Endometrial microvascular endothelial cells (primary cell): ENCODE measurements around the gene NDUFAF2. TPM values are rescaled to one million over a fixed set of nuclear protein-coding genes. Genes with fewer than 3 reads are reported as not detected.

ENCODE experiments used
- in situ Hi-C: cut with HindIII; loops from 2 replicates; pipeline ENCODE4 v1.10.0; 2017; ENCODE audit warnings: low sequenced_read_pairs, low pct_unique_long_range_greater_than_20kb; ENCODE audit errors: inconsistent ontology term
- total RNA-seq: library from RNA; depleted of rRNA; stranded (reverse); fragments of >200 nt; gene quantifications from one replicate; pipeline ENCODE4 v1.2.3, GENCODE V29; 2015; ENCODE audit errors: inconsistent ontology term

Gene NDUFAF2
- total RNA-seq, 1 donor from 2014 or later: 24.6 TPM

DNA sequence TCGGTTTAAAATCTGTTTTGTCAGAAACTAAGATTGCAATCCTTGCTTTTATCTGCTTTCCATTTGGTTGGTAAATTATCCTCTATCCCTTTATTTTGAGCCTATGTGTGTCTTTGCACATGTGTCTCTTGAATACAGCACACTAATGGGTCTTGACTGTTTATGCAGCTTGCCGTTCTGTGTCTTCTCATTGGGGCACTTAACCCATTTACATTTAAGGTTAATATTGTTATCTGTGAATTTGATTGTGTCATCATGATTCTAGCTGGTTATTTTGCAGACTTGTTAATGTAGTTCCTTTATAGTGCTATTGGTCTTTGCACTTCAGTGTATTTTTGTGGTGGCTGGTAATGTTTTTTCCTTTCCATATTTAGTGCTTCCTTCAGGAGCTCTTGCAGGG is 253.6 kb downstream of the NDUFAF2 start:
- in situ Hi-C loops: no loop called here

GRCh38 chr5:61200582-61201155 is 255.7 kb downstream of the NDUFAF2 start:
- in situ Hi-C loops: no loop called here

DNA sequence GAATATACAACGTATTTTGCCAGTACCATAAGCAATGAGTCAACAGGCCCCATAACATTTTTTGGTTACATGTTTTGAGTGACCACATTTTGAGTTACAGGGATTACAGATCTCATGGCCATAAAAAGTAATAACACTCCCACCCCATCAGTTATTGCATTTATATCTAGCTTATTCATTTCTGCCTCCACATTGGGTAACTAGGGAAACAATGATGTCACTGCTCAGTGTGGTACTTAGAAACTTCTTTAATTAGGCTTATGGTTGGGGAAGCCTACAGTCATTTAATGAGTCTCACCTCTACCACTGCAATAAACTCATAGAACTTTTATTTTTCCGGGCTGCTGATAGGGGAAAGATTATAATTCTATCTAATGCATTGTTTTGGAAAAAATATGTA is 257.2 kb downstream of the NDUFAF2 start:
- in situ Hi-C loops: no loop called here

Other genes starting within 250 kb of the NDUFAF2 start
- gene DEPDC1B, start 245.0 kb upstream of the NDUFAF2 start, total RNA-seq: 20.0 TPM
- gene ELOVL7, start 100.9 kb upstream of the NDUFAF2 start, total RNA-seq: 0.84 TPM
- gene ERCC8, start 135 bp upstream of the NDUFAF2 start, total RNA-seq: 6.5 TPM
- gene SMIM15, start 217.3 kb downstream of the NDUFAF2 start, total RNA-seq: 62.5 TPM